HG02884 (cell line): ENCODE data around the gene SEMA3B.
"Not testable (repeated sequence)": the region's sequence is repeated elsewhere in the genome, so short reads cannot be mapped to it uniquely, and the experiment has no call there.

Experiments used
- ATAC-seq: cut with Tn5 transposase; IDR thresholded peaks from one replicate; pipeline ENCODE4 v1.9.1; 2021; ENCODE audit warnings: mild to moderate bottlenecking, moderate library complexity; ENCODE audit not compliant: unreplicated experiment

The SEMA3B gene

GRCh38 chr3:50268703-50269451, at the start of gene SEMA3B:
SEMA3B (plus strand) TSS chr3:50269147; CDS start chr3:50269241, 94 bp downstream.
- no peak for ATAC-seq

GRCh38 chr3:50219285-50219684, 49.7 kb upstream of the SEMA3B start:
- no peak for ATAC-seq

DNA sequence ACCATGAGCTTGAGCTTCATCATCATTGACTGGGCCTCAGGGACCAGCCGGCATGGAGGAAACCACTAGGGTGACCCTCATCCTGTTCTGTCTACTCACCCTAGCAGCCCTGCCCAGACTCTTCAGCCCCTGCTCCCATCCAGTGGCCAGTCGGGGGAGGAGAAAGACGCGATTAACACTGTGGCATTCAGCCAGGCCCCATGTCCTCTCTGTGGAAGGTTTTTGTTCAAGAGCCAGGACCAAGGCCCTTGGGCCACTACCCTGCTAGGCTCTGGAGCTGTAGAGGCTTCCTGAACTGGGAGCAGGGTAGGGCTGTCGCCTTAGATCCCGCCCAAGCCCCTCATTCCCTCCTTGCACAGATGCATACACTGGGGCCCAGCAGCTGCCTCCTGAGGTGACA, 48.8 kb upstream of the SEMA3B start:
- ATAC-seq = no peak

DNA sequence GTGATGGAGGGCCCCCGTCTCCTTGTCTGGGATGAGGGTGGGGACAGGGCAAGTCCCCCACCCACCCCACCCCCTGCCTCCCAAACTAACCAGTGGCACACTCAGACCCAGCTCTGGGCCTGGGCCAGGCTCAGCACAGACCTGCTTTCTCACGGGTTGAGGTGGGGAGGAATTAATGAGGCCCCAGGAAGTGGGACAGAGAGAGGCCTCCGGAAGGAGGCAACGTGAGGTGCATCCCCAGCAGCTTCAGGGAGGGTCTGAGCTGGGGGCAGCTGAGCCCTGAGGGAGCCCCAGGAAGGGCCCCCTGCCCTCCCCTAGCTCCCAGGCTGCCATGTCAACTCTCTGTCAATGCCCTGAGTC, 47.9 kb upstream of the SEMA3B start:
- no peak for ATAC-seq

DNA sequence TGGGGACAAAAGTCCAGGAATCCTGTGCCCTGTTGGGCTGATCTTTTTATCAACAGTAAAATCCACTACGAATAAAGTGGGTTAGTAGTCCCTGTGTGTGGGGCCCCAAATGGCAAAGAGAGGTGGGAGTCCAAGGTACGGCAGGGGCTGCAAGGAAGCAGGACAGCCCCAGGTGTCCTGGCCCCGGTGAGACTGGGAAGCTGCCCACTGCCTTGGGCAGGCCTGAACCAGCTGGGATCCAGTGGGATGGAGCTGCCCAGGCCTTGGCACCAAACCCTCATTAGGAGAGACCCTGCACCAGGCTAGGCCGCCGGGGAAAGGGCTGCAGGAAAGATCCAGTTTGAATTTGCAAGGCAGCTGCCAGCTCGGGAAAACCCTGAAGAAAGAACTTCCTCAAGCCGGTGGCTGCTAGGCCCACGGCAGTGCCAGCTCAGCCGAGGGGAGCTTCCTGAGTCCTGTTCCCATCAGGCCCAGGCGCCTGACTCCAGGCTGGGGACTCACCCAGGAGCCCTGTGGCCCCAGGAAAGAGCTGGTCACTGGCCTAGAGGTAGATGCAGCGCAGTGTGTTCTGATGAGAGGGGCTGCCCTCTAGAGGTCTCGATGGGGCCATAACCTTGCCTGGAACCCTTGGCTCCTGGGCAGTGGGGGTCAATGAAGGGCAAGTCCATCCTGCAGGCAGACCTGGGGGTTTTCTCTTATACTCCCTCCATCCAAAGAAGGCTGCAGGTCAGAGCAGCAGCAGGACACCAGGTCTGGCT, 47.4 kb upstream of the SEMA3B start:
- ATAC-seq = no peak

GRCh38 chr3:50222169-50222528, 46.8 kb upstream of the SEMA3B start:
- no peak for ATAC-seq

DNA sequence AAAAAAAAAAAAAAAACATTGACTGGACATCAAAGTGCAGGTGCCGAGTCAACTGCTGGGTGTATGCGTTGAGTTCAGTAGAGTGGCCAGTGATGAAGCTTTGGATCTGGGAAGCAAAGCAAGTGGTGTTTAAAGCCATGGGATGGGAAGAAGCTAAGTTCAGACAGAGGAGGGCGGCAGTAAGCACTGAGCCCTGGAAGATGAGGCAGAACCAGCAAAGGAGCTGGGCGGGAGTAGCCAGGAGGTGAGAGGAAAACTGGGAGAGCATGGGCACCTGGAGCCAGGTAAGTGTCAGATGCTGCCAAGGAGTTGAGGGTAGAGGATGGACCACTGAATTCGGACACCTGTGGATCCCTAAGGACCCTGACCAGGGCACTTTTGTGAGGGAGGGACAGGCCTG, 44.3 kb upstream of the SEMA3B start:
- no peak for ATAC-seq

DNA sequence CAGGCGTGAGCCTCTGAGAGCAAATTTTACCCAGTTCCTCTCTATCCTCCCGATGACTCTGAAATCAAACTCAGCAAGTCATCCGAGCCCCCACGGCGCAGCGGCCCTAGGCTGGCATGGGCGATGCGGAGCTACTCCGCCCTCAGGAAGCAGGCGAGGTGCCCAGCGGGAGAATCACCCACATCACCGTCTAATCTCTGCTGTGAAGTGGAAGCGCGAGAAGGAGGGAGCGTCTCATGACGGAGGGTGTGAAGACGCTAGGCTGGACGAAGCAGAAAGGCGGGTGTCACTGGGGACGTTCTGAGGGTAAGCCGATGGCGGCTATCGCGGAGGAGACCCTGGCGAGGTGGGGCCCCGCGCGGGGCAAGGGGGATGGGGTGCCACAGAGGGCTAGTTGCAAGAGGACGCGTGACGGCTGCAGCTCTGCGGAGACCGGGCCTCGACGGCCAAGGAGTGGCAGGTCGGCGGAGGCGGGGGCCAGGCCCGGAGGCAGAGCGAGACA, 42.0 kb upstream of the SEMA3B start:
- peak; percentile 12 for ATAC-seq

GRCh38 chr3:50227390-50228183, 41.4 kb upstream of the SEMA3B start:
- ATAC-seq = peak; percentile 89

GRCh38 chr3:50228184-50228763, 40.7 kb upstream of the SEMA3B start:
- not testable (repeated sequence) for ATAC-seq

GRCh38 chr3:50229490-50229889, 39.5 kb upstream of the SEMA3B start:
- no peak for ATAC-seq

GRCh38 chr3:50230104-50230793, 38.7 kb upstream of the SEMA3B start:
- no peak for ATAC-seq

DNA sequence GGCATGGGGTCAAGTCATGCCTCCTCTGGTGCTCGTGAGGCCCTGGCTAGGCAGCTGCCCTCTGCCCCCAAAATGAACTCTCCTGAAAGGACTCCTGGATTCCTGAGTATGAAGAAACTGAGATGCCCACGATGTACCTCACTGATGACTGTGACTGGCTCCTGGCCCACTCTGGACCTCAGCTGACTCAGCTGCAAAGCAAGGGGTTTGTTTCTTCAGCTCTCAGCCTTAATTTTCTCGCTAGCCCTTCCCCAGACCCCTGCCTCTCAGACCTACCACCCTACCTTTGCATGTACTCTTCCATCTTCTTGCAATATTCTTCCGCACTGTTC, 38.2 kb upstream of the SEMA3B start:
- no peak for ATAC-seq

- no peak for ATAC-seq
These were observed 37.4 kb upstream of the SEMA3B start for GRCh38 chr3:50231581-50231980.

DNA sequence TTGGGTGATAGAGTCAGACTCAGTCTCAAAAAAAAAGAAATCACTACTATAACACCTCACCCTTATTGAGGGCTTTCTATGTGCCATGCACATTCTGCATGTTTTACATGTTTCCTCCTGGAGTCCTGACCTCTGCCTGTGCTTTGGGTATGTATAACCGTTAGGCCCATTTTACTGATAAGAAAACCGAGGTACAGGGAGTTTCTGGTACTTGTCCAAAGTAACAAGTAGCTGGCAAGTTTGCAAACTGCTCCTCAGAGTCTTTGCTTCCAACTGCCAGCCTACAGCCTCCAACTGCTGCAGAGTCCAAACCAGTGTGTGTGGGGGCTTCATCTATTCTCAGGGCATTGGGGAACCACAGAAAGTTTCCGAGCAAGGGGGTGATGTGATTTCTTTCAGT, 36.6 kb upstream of the SEMA3B start:
- ATAC-seq = no peak

DNA sequence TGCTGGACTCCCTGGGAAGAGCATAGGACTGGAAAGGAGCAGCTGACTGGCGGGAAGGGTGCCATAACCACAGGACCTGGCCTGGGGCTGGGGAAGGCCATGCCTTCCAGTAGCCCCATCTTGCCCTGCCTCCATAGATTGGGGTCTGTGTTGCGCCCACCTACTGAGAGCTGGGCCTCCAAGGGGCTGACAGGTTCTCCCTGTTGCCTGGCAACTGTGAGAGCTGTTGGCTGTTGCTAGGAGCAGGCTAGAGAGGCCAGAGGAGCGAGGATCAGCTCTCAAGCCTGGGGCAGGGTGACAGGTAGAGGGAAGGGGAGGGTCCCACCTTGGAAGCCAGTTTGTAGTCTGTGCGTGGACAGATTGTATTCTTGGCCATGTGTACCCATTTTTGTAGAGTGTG, 35.8 kb upstream of the SEMA3B start:
- no peak for ATAC-seq

DNA sequence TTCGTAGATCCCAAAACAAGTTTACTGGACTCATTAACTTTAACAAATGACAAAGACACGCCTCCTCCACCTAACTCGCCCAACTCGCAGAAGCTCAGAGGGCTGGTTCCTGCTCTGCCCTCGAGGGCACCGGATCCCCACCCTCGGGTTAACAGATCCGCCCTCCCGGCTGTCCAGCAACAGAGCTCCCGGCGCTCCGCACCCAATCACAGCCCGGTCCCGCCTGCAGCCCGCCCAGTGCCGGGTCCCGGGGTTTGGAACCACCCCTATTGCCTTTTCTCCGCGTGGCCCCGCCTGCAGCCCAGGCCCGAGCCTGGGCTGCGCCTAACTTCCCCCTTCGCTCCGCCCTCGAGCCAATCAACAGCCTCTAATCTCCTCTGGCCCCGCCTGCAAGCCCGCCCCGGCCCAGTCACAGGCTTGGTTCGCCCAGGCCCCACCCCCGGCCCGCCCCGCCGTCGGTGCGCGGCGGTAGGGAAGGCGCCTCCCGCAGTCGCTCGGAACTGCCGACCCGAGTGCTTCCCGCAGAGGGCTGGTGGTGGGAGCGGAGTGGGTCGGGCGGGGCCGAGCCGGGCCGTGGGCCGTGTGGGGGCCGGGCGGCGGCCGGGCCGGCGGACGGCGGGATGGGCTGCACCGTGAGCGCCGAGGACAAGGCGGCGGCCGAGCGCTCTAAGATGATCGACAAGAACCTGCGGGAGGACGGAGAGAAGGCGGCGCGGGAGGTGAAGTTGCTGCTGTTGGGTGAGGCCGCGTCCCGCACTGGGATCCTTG, 33.0 kb upstream of the SEMA3B start, which contains the start of gene GNAI2:
TSS of gene GNAI2 (plus strand) at position 489 of the 768 bp plus-strand sequence. CDS start at position 621, 132 bp downstream.
- ATAC-seq = peak; percentile 90

DNA sequence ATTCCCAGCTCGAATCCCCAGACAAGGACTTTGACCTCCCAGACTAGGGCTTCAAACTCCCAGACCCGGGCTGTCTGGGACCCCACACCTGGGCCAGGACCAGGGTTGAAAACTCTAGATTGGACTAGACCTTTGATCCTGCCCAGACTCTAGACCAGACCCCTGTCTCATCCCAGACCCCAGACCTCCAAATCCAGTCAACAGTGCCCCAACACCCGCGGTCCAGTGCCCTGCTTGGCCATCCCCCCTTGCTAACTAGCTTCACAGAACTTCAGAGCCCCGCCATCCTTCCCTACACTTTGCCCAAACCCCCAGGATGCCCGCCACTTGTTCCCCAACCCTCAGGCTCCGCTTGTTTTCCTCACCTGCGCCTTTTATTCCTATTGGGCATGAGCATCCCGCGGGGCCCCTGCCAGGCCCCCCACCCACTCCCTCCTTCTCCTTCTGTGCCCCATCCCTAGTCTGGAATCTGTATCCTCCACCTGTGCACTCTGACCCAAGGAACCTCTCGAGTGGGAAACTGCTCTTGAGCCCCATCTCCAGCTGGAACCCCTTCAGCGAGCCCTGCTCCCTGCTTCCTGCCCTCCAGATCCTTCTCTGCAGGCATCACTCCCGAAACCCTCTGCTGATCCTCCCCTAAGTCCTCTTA, 32.3 kb upstream of the SEMA3B start:
- ATAC-seq = no peak

GRCh38 chr3:50237133-50237651, 31.8 kb upstream of the SEMA3B start:
- no peak for ATAC-seq
